ENCODE results near the gene ADAMTS16.

DNA sequence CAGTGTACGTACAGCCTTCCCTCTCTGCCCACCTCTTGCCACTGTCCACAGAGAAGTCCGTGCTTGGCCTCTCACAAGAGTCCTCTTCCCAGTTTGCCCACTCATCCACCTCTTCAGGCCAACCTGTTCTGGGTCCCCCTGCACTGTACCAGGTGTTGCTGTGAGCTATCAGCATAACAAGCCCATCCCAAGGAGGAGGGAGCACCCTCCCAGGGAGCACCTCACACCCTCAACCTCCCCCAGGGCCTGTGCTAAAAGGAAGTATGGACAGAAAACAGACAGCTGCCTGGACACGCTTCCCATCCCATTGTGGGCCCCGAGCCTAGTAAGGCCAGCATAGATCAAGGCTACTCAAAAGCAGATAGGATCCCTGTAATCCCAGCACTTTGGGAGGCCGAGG lies 168.2 kb downstream of the ADAMTS16 start:
- TF ChIP-seq POLR2AphosphoS5 (IDR thresholded peaks at IDR 0.05) = no peak
- TF ChIP-seq, protein P1, sequence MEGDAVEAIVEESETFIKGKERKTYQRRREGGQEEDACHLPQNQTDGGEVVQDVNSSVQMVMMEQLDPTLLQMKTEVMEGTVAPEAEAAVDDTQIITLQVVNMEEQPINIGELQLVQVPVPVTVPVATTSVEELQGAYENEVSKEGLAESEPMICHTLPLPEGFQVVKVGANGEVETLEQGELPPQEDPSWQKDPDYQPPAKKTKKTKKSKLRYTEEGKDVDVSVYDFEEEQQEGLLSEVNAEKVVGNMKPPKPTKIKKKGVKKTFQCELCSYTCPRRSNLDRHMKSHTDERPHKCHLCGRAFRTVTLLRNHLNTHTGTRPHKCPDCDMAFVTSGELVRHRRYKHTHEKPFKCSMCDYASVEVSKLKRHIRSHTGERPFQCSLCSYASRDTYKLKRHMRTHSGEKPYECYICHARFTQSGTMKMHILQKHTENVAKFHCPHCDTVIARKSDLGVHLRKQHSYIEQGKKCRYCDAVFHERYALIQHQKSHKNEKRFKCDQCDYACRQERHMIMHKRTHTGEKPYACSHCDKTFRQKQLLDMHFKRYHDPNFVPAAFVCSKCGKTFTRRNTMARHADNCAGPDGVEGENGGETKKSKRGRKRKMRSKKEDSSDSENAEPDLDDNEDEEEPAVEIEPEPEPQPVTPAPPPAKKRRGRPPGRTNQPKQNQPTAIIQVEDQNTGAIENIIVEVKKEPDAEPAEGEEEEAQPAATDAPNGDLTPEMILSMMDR (IDR thresholded peaks at IDR 0.05) = no peak
